ENCODE measurements around the gene SEZ6L2. TPM values are rescaled to one million over a fixed set of nuclear protein-coding genes. Genes with fewer than 3 reads are reported as not detected.

The SEZ6L2 gene
- total and polyA plus RNA-seq, 9 of the 15 experiments (the other 6 are each of a cell fraction or from before 2014, with no cell fraction given): 0.10 to 2.1 (median 0.72) TPM

DNA sequence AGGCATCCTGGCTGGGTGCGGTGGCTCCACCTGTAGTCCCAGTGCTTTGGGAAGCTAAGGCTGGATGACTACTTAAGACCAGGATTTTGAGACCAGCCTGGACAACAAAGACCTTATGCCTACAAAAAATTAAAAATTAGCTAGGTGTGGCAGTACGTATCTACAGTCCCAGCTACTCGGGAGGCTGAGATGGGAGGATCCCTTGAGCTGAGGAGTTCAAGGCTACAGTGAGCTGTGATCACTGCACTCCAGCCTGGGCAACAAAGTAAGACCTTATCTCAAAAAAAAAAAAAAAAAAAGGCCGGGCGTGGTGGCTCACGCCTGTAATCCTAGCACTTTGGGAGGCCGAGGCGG is 73.0 kb downstream of the SEZ6L2 start:
- H3K36me3 ChIP-seq (ENCODE audit: control insufficient read depth, insufficient read depth, low read length): no peaks in the 10 kb centered on the region
- in situ Hi-C loops (cut with MboI) (no loop called here), intact Hi-C loops (cut with micrococcal nuclease) (no loop called here)
- peaks cover 3% of the 10 kb centered on the region for H3K9me1 ChIP-seq (ENCODE audit: control insufficient read depth, insufficient read depth, low read length)
- FAIRE-seq (no peak), DNase-seq (ENCODE audit: extremely low read depth in 1 of 4, low spot score in 3 of 4) (no peak), ATAC-seq (no peak)
- no peaks in the 10 kb centered on the region for H3K9me3 ChIP-seq (replicated peaks; ENCODE audit: control insufficient read depth, insufficient read depth, low read depth, low read length)
- no peak overlapping the region for H3K9ac ChIP-seq (ENCODE audit: insufficient read depth in 1 of 2, low read depth in 2 of 2, low read length in 2 of 2)
- no peaks in the 10 kb centered on the region for H4K20me1 ChIP-seq (replicated peaks; ENCODE audit: control insufficient read depth, insufficient read depth, low read length)
- H2AFZ ChIP-seq (ENCODE audit: low read depth, low read length): no peak overlapping the region
- no peak overlapping the region for H3K27ac ChIP-seq (ENCODE audit: extremely low read depth, low read depth, low read length)
- ChIA-PET POLR2A (interaction anchor here (0.8 to 1.4 kb wide), 5 partner anchors 10 to 24 kb away, joined by 3 to 7 read pairs (median 4); partner anchors contain the start of gene PAGR1), CTCF (ENCODE audit: low intra/inter-chr PET ratio) (no interaction called here)
- no peak overlapping the region for H3K4me3 ChIP-seq
- no peak overlapping the region for H3K4me2 ChIP-seq (ENCODE audit: insufficient read depth, low read length)
- no TSS peak for BruUV-seq (replicated peaks)
- TF ChIP-seq, protein P1, sequence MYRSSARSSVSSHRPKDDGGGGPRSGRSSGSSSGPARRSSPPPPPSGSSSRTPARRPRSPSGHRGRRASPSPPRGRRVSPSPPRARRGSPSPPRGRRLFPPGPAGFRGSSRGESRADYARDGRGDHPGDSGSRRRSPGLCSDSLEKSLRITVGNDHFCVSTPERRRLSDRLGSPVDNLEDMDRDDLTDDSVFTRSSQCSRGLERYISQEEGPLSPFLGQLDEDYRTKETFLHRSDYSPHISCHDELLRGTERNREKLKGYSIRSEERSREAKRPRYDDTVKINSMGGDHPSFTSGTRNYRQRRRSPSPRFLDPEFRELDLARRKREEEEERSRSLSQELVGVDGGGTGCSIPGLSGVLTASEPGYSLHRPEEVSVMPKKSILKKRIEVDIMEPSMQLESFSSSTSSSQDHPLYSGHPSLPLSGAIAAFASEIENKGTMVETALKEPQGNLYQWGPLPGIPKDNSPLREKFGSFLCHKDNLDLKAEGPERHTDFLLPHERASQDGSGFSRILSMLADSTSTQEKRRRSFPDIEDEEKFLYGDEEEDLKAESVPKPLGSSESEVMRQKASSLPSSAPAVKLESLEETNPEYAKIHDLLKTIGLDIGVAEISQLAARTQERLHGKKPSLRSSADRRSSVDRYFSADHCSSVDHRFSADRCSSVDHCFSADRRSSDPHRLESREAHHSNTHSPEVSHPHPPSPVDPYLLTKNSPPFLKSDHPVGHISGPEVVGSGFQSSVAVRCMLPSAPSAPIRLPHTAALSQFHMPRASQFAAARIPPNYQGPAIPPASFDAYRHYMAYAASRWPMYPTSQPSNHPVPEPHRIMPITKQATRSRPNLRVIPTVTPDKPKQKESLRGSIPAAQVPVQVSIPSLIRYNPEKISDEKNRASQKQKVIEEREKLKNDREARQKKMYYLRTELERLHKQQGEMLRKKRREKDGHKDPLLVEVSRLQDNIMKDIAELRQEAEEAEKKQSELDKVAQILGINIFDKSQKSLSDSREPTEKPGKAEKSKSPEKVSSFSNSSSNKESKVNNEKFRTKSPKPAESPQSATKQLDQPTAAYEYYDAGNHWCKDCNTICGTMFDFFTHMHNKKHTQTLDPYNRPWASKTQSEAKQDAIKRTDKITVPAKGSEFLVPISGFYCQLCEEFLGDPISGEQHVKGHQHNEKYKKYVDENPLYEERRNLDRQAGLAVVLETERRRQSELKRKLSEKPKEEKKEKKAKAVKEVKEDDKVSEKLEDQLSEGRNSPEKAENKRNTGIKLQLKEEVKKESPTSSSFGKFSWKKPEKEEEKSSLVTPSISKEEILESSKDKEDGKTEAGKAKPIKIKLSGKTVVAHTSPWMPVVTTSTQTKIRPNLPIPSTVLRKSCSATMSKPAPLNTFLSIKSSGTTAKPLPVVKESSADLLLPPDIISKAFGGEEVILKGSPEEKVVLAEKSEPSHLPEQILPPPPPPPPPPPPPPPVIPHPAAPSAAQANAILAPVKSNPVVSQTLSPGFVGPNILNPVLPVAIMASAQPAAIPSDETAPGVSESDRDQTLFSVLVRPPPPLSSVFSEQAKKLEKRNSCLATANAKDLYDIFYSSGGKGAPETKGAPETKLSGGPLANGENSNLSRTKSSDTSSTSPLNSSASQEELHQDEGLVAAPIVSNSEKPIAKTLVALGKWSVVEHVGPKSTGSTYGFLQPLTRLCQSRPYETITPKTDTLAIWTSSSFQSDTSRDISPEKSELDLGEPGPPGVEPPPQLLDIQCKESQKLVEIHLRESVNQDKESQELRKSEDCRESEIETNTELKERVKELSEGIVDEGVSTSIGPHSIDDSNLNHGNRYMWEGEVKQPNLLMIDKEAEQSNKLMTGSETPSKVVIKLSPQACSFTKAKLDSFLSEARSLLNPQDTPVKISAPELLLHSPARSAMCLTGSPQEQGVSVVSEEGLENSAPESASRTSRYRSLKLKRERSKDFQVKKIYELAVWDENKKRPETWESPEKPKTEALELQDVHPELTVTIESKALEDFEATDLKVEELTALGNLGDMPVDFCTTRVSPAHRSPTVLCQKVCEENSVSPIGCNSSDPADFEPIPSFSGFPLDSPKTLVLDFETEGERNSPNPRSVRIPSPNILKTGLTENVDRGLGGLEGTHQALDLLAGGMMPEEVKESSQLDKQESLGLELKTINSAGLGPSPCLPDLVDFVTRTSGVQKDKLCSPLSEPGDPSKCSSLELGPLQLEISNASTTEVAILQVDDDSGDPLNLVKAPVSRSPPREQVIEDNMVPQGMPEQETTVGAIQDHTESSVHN (IDR thresholded peaks at IDR 0.05; ENCODE audit: borderline replicate concordance in 1 of 2, low read depth in 1 of 2): no peak
- no peak for TF ChIP-seq HEY1 (CRISPR knock-in tag; IDR thresholded peaks at IDR 0.05; ENCODE audit: borderline replicate concordance)
- no peak for TF ChIP-seq FUS (optimal IDR thresholded peaks at IDR 0.05; ENCODE audit: low read depth, low read length)
- TF ChIP-seq POLR2B (IDR thresholded peaks at IDR 0.05; ENCODE audit: low read depth, partially characterized antibody): no peak
- TF ChIP-seq SMAD4 (CRISPR knock-in tag; conservative IDR thresholded peaks at IDR 0.05): no peak
- peaks cover 12 to 20% of the 10 kb centered on the region in 2 experiments for H3K4me1 ChIP-seq (replicated peaks in 1 of 2; ENCODE audit: control insufficient read depth in 2 of 2, insufficient read depth in 2 of 2, low read length in 2 of 2)
- WGBS (ENCODE audit: insufficient coverage, low coverage, missing lambda C conversion rate): 80% methylated on average over 3 of the region's 8 CpGs
- no peaks in the 10 kb centered on the region for H3K79me2 ChIP-seq (ENCODE audit: control insufficient read depth, insufficient read depth, low read length)
- H3K27me3 ChIP-seq (ENCODE audit: control insufficient read depth in 2 of 2, insufficient read depth in 2 of 2, low read length in 2 of 2): peaks cover 2 to 13% of the 10 kb centered on the region in 2 experiments; a peak in 3 of 5 replicates

Measured in K562 (cell line).